GM12878 (cell line): ENCODE measurements around the gene ZPR1.

Experiments used
- BHLHE40 ChIP-seq, 2 experiments: fragments of 450-650 bp in 1 of 2; IDR thresholded peaks; 2 replicates each; pipeline ENCODE4 v1.6.1; 2011 to 2017; ENCODE audit warnings: low read depth in 2 of 2, borderline replicate concordance in 1 of 2, improper control_type of control experiment in 1 of 2, low read length in 1 of 2, mild to moderate bottlenecking in 1 of 2
- POLR2A ChIP-seq: IDR thresholded peaks from 2 replicates; pipeline ENCODE4 v1.6.1; 2011; ENCODE audit warnings: low read depth, mild to moderate bottlenecking, low read length
- POLR2AphosphoS2 ChIP-seq: IDR thresholded peaks from 2 replicates; pipeline ENCODE4 v1.6.1; 2011; ENCODE audit warnings: low read depth, mild to moderate bottlenecking, low read length, improper control_type of control experiment, moderate library complexity
- SIX5 ChIP-seq: IDR thresholded peaks from 2 replicates; pipeline ENCODE4 v1.6.1; 2011; ENCODE audit warnings: mild to moderate bottlenecking, low read depth, low read length, moderate library complexity; ENCODE audit not compliant: severe bottlenecking
- ZNF274 ChIP-seq: IDR thresholded peaks from one replicate; pipeline ENCODE4 v1.8.0; 2011; ENCODE audit not compliant: insufficient read length, insufficient read depth
- TF ChIP-seq, protein P1 (sequence below): IDR thresholded peaks from 2 replicates; pipeline ENCODE4 v1.6.1; 2011; ENCODE audit warnings: borderline replicate concordance, low read depth, mild to moderate bottlenecking, moderate library complexity, low read length; ENCODE audit not compliant: insufficient read depth, poor library complexity, severe bottlenecking

DNA sequence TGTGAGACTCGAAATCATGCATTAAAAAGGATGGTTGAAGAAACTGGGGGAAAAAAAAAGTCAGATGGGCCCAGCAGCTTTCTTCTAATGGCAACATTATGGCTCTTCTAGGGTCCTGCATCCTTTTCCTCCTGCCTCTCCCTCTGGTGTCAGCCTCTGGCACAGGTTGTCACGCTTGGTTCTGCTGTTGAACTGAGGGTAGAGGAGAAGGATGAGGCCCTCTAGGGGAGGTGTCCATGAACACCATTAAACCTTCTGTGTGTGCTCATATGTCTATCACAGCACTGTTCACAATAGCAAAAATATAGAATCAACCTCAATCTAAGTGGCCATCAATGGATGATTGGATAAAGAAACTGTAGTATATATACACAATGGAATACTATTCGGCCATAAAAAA, 51.1 kb downstream of the ZPR1 start:
- TF ChIP-seq SIX5 (no peak), BHLHE40 (IDR thresholded peaks at IDR 0.05; ENCODE audit: borderline replicate concordance in 1 of 2, low read depth in 2 of 2, low read length in 1 of 2) (no peak), ZNF274 (no peak), POLR2A (no peak), POLR2AphosphoS2 (no peak)
- TF ChIP-seq, protein P1, sequence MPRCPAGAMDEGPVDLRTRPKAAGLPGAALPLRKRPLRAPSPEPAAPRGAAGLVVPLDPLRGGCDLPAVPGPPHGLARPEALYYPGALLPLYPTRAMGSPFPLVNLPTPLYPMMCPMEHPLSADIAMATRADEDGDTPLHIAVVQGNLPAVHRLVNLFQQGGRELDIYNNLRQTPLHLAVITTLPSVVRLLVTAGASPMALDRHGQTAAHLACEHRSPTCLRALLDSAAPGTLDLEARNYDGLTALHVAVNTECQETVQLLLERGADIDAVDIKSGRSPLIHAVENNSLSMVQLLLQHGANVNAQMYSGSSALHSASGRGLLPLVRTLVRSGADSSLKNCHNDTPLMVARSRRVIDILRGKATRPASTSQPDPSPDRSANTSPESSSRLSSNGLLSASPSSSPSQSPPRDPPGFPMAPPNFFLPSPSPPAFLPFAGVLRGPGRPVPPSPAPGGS: no peak
